GM21381 (cell line): ENCODE measurements around the gene NIBAN1.
"Not testable (repeated sequence)": the region's sequence is repeated elsewhere in the genome, so short reads cannot be mapped to it uniquely, and the experiment has no call there.

Experiments used
- ATAC-seq: cut with Tn5 transposase; IDR thresholded peaks from one replicate; pipeline ENCODE4 v1.9.1; 2021; ENCODE audit warnings: mild to moderate bottlenecking, moderate library complexity; ENCODE audit not compliant: unreplicated experiment

Gene NIBAN1

DNA sequence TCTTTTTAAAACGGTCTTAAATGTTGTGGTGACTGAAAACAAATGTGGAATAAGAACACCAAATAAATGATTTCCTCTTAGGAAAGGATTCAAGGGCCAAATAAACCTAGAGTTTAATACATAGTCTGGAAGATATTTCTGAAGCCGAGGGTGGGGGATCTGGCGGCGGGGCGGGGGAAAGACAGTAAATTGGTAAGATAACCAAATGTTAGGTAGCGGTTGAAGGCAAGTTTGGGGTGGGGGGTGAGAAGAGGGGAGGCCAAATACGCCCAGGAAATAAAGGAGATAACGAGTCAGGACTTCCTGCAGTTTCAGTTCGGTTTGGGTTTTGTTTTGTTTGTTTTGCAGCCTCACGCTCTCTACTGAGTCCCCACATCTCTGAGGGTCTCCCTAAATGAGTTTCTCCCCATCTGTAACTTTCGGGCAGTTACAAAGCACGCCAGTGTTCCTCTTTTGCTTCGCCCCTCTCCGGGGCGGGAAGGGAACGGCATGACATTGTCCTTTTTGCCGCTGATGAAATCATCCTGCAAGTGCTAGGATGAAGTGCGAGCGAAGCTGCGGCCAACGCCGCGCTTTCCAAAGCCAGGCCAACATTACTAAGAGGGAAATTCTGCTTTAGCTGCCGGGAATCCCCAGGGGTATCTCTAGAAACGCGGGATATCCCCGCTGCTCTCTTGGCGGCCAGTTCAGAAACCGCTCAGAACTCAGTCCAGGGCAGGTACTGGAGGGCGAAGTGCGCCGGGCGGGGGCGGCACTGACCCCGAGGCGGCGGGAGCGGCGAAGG is 844 bp downstream of the NIBAN1 start:
- ATAC-seq, result peak; percentile 56

DNA sequence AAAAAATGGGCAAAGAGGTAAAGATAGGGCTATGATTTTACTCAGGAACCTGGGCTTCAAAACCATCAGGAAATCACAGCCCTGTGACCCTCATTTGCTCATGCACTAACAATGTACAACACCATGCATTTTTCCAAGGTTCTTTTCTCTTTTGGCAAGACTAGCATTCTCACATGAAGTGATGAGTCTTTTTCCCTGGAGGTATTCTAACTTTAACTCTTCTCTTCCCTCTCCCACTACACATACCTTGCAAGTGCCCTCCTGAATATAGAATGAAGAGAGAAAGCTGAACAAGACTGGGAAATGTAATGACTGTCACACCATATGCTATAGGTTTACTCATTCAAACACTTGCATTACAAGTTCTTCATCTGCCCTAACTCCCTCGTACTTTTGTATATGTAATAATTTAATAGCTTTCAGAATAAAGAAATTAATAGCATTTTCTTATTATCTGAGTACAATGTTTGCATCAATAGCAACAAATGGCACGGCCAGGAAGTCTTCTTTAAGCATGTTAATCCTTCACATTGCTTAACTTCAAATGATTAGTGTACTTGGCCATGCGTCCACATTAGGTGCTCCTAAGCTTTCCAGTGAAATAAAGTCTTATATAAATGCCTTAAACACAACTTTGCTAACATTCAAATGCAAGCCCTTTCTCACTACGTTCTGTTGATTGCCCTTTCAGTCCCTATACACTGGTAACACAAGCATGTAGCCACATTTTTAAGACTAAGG is 1.8 kb downstream of the NIBAN1 start:
- no peak for ATAC-seq

DNA sequence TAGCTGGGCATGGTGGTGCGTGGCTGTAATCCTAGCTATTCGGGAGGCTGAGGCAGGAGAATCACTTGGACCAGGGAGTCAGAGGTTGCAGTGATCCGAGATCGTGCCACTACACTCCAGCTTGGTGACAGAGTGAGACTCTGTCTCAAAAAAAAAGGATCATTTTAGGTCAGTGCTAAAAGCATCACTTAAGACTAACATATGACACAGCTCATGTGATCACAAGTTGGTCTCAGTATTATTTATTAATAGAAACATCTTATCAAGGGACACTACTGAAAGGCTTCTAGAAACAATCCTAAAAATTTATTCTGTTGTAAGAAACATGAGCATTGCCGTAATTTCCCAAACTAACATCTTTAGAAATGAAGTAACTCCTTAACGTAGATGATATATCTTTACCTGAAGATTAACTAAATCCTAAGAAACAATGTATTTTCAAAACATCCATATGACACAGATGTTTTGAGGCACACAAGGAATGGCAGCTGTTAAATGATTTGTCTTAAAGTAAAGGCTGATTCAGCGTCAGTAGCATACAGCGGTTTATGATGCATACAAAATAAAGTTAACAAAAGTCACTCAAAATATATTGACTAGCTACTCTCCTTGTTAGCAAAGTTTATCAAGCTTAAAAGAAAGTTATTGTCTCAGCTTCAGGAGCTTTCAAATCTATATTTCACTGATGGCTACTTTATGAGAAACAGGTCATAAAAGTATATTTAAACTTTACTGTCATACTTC is 2.6 kb downstream of the NIBAN1 start:
- ATAC-seq, result no peak

DNA sequence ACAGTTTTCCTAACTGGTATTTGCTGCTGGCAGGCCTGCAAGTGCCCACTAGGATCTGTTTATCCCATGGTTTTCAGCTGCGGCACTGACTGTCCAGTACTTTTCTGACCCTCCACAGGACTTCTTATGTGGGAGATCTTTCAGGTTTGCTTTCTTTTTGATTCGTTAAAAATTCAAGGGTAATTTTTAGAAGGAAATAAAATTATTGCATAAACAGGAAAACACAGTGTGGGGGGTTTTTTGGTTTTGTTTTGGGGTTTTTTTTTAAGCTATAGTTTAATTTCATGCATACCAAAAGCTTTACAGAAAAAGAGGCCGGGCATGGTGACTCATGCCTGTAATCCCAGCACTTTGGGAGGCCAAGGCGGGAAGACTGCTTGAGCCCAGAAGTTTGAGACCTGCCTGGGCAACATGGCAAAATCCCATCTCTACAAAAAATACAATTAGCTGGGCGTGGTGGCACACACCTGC is 3.6 kb downstream of the NIBAN1 start:
- no peak for ATAC-seq

DNA sequence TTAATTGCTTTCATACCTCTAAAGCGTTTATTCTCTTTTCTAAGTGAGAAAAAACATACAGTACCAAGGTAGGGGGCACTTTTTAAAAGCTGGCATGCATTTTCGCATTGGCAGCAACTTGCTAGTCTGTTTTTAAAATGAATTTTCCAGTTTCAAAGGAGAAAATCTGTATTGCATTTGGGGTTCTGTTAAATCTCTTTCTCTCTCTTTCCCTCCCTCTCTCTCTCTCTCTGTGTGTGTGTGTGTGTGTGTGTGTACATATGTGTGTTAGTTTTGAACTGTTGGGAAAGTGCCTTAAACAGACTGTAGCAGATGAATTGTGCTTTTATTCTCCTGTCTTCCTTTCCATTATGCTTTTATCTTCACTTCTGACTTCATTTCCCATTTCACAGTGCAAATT is 7.3 kb downstream of the NIBAN1 start:
- no peak for ATAC-seq

DNA sequence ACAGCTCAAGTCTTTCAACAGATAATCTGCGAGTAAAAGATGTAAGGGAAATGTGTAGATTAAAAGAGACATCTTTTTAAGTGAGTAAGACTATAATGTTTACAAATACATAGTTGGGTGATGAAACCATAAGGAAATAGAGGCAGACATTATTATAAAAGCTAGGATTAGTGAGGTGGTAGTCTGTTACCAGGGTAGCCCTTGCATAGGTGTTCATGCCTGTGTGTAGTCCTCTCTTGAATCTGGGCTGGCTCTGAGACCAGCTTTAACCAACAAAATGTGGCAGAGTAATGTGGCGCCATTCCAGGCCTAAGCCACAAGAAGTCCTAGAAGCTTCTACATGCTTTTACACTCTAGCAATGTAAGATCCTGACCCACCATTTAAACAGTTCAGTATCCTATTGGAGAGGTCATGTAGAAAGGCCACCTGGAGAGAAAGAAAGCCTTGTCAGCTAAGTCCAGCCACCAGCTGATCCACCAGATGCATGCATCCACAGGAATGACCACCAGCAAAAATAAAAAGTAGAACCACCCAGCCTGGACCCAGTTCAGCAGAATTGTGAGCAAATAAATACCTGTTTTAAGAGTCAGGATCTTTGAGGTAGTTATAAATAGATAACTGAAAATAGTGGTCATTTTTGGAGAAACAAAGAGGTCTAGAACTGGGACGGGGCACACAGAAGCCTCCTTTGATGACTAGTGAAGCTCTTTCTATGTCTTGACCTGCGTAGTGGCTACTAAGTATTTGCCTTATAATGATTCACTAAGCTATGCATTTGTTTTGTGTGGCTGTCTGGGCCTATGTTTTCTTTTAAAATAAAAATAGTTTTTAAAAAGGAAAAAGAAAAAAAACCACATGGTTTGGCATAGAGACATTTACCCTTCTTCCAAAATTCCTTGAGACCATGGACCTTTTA is 8.1 kb downstream of the NIBAN1 start:
- ATAC-seq, result no peak

DNA sequence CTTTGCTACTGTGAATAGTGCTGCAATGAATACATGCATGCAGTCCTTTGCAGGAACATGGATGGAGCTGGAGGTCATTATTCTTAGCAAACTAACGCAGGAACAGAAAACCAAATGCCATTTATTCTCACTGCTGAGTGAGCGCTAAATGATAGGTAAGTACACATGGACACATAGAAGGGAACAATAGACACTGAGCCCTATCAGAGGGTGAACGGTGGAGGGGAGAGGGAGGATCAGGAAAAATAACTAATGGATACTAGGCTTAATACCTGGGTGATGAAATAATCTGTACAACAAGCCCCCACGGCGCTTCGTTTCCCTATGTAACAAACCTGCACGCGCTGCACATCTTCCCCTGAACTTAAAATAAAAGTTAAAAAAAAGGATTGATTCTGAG is 8.9 kb downstream of the NIBAN1 start:
- ATAC-seq, result no peak

DNA sequence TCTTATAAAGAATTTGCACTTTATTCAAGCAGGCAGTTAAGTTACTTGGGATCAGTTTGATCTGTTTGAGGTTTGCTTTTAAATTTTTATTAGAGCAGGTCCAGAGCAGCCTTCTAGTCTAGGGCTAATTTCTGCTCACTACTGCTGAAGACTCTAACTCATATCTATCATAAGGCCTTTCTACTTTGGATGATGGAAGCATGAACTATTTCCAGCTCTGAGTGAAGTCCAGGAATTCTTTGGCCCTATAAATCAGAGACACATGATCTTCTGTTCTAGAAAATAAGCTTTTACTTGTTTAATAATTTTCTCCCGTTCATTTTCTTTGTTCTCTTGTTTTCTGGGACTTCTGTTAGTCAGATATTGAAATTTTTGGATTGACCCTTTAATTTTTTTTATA is 14.7 kb downstream of the NIBAN1 start:
- ATAC-seq, result no peak

DNA sequence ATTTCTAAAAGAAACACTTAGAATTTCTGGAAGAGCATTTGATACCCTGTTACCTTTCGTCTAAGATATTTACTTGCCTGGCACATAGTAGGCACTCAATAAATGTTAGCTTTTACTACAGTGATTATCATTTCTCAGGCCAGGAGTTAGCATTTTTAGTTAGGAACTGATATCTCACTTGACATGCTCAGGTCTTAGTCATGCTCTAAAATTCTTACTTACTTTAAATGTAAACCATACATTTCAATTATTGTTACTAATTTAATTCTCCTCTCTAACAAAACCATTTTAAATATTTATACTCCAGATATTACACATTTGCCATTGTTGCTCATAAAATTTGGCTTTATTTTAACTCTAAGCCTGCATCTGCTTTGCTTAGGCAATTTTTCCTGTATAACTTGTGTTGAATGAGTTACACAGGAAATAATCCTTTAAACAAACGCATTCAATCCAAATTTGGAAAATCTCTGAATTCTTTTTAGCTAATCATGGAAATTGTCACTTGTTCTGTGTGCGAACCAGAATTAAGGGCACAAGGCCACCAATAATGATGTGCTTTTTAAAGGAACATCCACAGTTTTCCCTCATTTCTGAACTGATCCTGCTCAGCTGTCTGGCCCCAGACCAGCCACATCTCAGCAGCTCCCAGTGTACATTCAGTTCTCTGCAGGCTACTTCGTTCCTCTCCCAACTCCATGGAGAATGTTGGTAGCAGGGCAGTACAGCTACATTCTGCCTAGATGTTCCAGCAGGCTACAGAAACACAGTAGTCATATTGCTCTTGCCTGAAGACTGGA is 15.6 kb downstream of the NIBAN1 start:
- ATAC-seq, result no peak

DNA sequence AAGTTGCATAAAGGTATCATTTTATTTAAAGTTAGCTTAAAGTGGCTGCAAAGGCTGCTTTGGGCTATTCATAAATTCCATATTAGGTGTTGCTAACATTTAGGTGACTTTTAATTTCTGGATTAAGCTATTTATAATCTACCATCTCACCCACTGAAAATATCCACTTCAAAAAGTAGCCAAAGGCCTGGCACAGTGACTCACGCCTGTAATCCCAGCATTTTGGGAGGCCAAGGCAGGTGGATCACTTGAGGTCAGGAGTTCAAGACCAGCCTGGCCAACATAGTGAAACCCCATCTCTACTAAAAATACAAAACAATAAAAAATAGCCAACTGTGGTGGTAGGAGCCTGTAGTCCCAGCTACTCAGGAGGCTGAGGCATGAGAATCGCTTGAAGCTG is 16.4 kb downstream of the NIBAN1 start:
- not testable (repeated sequence) for ATAC-seq

DNA sequence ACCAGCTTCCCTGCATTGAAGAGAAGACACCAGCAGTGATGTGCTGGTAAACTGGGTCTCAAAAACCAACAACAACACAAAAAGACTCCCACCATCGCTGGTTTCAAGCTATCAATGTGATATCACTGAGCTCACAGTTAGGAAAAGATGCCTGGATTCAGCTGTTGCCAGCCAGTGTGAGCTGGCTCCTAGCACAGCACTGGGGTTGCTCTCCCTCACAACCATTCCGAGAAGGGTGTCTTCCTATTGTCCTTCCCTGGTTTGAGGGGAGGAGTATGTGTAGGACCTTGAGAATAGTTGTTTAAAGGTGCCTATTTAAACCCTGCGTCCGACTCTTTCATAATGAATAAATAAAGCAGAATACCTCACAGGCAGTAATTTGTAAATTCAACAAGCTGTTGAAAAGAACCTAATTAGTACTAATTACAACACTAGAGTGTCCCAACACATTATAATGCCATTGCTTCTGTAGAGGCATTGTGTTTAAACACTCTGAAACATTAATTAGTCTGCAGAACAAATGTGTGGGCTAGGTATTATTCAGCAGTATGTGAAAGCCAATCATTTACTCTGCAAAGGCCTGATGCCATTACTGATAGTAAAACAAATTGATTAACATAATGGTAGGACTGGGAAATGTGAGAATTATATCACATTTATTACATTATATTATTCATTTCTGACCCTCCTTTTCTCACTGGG is 17.2 kb downstream of the NIBAN1 start:
- ATAC-seq, result no peak

DNA sequence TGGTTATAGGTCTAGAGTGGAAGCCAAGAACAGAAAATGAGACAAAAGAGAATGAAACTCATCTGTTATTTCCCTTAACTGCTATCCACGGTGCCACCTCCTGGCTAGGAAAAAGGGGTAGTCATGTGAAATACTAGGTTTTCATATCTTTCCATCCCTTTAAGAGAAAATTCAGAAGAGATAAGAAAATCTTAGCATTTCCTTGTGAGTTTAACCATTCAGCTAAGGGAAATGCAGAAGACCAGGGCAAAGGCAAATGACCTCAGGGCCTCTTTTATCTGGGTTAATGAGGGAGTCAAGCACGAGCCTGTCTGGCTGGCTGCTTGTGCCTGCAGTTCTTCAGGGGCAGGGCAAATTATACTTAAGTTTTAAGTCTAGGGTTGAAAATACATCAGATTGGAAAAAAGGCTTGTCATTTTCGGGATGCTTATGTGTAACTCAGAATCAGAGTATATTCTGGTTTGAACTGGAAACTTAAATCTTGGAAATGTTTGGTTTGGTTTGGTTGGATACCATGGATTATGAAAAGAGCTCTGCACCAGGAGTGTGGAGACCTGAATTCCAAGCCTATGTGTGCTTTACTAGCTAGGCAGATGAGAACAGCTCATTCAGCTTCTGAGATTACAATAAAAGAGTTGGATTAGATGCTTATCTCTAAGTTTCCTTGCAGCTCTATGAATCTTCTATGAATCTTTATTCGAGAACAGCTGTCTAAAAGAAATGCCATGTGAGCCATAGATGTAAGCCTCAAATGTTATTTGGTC is 19.9 kb downstream of the NIBAN1 start:
- ATAC-seq, result no peak

DNA sequence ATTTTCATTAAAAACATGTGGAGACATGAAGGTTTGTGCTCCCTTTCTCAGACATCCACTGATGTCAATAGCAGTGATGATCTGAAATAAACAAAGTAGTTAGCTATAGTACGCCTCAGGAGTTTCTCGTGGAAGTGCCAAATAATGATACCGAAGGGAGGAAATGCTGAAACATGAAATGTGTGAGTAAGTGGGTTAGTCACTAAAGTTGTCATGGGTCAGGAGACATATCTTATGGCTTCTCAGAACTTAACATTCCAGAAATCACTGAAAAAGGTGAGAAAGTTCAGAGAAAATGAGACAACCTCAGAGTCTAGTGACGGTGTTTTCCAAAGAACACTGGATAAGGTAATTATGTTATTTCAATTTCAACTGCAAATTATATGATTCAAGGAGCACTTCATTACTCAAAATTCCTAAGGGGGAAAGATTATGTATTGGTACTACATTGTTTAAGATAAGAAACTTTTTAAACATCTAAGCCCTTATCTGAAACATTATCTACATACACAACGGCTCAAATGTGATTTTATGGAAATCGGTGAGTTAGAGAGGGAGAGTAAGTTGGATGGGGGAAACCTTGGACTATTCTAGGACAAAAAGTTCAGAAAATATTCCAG is 20.6 kb downstream of the NIBAN1 start:
- ATAC-seq, result no peak

DNA sequence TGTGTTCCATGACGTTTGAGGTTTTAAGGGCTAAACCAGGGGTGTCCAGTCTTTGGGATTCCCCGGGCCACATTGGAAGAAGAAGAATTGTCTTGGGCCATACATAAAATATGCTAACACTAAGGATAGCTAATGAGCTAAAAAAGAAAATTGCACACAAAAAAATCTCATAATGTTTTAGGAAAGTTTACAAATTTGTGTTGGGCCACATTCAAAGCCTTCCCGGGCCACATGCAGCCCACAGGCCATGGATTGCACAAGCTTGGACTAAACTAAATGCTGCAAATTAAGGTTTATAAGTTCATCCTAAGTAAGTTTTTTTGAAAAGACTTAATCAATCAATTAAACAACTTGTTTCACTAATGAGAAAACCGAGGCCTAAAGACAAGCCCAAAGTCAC is 21.9 kb downstream of the NIBAN1 start:
- ATAC-seq, result no peak

DNA sequence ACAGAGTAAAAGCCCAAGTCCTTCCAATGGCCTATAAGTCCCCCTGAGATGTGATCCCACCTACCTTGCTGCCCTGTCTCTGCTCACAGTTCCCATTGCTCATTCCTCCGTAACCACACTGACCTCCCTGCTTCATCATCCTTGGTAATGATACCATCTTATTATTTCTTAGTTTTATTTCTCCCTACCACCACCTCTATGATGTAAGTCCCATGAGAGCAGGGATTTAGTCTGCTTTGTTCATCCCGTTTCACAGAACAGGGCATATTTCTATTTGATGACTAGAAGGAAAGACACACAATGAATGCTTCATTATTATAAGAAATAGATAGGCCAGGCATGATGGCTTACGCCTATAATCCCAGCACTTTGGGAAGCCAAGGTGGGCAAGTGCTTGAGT is 22.5 kb downstream of the NIBAN1 start:
- ATAC-seq, result no peak

DNA sequence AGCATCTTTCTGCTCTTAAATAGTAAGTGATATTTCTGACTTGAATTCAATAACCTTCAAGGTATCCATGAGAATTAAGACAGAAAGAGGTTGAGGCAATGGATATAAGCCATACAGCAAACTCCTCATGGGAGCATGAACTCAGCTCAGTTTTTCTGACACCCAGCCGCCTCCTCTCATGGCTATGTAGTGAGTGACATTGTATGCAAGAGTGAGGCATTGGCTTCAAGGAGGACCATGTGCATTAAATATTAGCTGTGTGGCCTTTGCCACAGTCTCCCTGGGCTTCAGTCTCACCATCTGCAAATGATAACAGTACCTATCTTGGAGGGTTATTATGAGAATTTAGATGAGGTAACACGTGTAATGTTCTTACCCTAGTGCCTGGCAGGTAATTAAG is 23.4 kb downstream of the NIBAN1 start:
- ATAC-seq, result no peak

DNA sequence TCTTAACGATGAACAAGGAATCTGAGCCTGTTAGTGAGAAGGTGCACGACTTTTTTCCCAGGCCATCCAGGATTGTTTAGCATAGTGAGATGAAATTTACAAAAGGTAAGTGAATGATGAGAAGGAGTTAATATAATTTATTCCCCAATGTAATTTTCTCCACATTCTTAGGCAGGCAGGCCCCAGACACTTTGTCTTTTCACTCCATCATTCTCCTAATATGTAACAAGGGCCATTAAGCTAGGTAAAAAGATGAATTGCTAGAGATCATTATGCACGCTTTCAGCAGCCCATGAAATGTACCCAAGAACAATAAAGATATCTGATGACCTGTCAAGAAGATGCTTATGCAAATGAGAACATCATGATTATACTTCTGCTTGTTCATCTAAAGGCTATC is 24.1 kb downstream of the NIBAN1 start:
- ATAC-seq, result no peak
